Measurements from ENCODE around the gene RPS6KB2. TPM values are rescaled to one million over a fixed set of nuclear protein-coding genes. Genes with fewer than 3 reads are reported as not detected.
A peak's percentile ranks its signal among the peaks of the same experiment; 100 is the strongest.

Gene RPS6KB2
- total RNA-seq, 1 experiment from 2014 or later, result 49.8 TPM

DNA sequence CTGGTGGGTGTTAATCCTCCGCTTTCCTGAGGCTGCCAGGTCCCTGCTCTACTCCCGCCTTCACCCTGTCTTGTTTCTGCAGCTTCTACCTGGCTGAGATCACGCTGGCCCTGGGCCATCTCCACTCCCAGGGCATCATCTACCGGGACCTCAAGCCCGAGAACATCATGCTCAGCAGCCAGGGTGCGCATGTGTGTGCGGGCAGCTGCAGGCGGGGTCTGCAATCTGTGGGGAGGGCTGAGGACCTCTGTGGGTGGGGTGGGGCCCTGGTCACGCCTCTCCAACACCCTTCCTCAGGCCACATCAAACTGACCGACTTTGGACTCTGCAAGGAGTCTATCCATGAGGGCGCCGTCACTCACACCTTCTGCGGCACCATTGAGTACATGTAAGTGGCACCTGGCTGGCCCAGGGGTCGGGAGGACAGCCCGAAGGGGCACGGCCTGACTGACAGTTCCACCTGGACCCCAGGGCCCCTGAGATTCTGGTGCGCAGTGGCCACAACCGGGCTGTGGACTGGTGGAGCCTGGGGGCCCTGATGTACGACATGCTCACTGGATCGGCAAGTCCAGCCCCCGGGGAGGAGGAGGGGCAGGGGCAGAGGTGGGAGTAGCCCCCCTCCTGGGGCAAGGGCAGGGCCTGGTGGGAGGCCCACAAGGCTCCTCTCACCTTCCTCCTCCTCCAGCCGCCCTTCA is 4.5 kb downstream of the RPS6KB2 start:
- Mint-ChIP-seq H3K27ac (ENCODE audit: low read depth, unreplicated experiment) (no peak overlapping the region), H3K4me3 (ENCODE audit: unreplicated experiment) (no peak overlapping the region), H3K9me3 (ENCODE audit: unreplicated experiment) (no peaks in the 10 kb centered on the region), H3K36me3 (ENCODE audit: insufficient read depth, unreplicated experiment) (peaks cover 62% of the 10 kb centered on the region), H3K27me3 (ENCODE audit: insufficient read depth, unreplicated experiment) (no peaks in the 10 kb centered on the region), H3K4me1 (ENCODE audit: insufficient read depth, unreplicated experiment) (no peaks in the 10 kb centered on the region)
- ChIA-PET CTCF (no interaction called here), POLR2A (interaction anchor here (0.6 to 1.7 kb wide), 3 partner anchors 12 to 32 kb away, joined by 3 to 4 read pairs (median 3); partner anchors contain the start of gene PPP1CA)
- intact Hi-C loops (cut with micrococcal nuclease), result no loop called here
- DNase-seq (ENCODE audit: unreplicated experiment), result no peak
- no TSS peak for BruUV-seq (replicated peaks)
- no peak for TF ChIP-seq CTCF (IDR thresholded peaks at IDR 0.05; ENCODE audit: unreplicated experiment)

GRCh38 chr11:67433536-67434394 is 5.5 kb downstream of the RPS6KB2 start:
- ChIA-PET CTCF (no interaction called here), POLR2A (interaction anchor here (0.6 to 1.7 kb wide), 3 partner anchors 13 to 33 kb away, joined by 3 to 4 read pairs (median 3); partner anchors contain the start of gene PPP1CA)
- no peak for TF ChIP-seq CTCF (IDR thresholded peaks at IDR 0.05; ENCODE audit: unreplicated experiment)
- DNase-seq (ENCODE audit: unreplicated experiment), result no peak
- Mint-ChIP-seq H3K4me1 (ENCODE audit: insufficient read depth, unreplicated experiment) (no peaks in the 10 kb centered on the region), H3K4me3 (ENCODE audit: unreplicated experiment) (no peak overlapping the region), H3K27ac (ENCODE audit: low read depth, unreplicated experiment) (no peak overlapping the region), H3K36me3 (ENCODE audit: insufficient read depth, unreplicated experiment) (peaks cover 59% of the 10 kb centered on the region), H3K27me3 (ENCODE audit: insufficient read depth, unreplicated experiment) (no peaks in the 10 kb centered on the region), H3K9me3 (ENCODE audit: unreplicated experiment) (no peaks in the 10 kb centered on the region)
- no TSS peak for BruUV-seq (replicated peaks)
- intact Hi-C loops (cut with micrococcal nuclease), result no loop called here

DNA sequence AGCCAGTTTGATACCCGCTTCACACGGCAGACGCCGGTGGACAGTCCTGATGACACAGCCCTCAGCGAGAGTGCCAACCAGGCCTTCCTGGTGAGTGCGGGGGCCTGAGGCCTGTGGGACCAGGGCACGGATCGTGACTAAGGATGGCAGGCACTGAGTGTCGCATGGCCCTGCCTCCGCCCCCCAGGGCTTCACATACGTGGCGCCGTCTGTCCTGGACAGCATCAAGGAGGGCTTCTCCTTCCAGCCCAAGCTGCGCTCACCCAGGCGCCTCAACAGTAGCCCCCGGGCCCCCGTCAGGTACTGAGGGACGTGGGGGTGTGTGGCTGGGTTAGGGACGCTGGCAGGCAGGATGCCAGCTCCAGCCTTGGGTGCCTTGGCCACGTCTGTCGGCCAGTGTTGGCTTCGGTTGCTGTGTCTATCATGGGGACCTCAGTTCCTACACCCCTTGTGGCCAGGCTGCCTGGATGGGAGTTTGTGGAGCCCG is 6.1 kb downstream of the RPS6KB2 start:
- Mint-ChIP-seq H3K27me3 (ENCODE audit: insufficient read depth, unreplicated experiment) (no peaks in the 10 kb centered on the region), H3K36me3 (ENCODE audit: insufficient read depth, unreplicated experiment) (peaks cover 60% of the 10 kb centered on the region), H3K9me3 (ENCODE audit: unreplicated experiment) (no peaks in the 10 kb centered on the region), H3K27ac (ENCODE audit: low read depth, unreplicated experiment) (no peak overlapping the region), H3K4me3 (ENCODE audit: unreplicated experiment) (no peak overlapping the region), H3K4me1 (ENCODE audit: insufficient read depth, unreplicated experiment) (peaks cover 5% of the 10 kb centered on the region)
- DNase-seq (ENCODE audit: unreplicated experiment), result no peak
- POLR2A ChIA-PET, result no interaction called here
- TF ChIP-seq CTCF (IDR thresholded peaks at IDR 0.05; ENCODE audit: unreplicated experiment), result no peak
- no TSS peak for BruUV-seq (replicated peaks)
- intact Hi-C loops (cut with micrococcal nuclease), result no loop called here
- CTCF ChIA-PET, result no interaction called here

DNA sequence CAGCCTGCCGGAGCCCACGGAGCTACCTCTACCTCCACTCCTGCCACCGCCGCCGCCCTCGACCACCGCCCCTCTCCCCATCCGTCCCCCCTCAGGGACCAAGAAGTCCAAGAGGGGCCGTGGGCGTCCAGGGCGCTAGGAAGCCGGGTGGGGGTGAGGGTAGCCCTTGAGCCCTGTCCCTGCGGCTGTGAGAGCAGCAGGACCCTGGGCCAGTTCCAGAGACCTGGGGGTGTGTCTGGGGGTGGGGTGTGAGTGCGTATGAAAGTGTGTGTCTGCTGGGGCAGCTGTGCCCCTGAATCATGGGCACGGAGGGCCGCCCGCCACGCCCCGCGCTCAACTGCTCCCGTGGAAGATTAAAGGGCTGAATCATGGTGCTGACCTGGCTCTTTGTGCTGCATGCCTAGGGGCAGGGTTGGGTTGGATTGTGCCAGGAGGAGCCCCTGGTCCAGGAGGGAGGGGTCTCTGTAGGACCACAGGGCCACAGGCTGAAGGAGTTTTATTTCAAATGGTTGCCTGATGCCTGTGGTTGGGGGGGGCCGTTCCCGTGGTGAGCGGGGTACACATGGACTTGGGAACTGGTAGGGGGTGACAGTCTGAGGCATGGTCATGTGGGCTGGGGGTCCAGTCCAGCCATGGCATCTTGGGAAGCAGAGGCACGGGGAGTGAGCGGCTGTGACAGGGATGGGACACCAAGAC is 6.9 kb downstream of the RPS6KB2 start:
- no peak for DNase-seq (ENCODE audit: unreplicated experiment)
- intact Hi-C loops (cut with micrococcal nuclease), result no loop called here
- peaks cover 63% of the 10 kb centered on the region for H3K36me3 Mint-ChIP-seq (ENCODE audit: insufficient read depth, unreplicated experiment)
- ChIA-PET CTCF (no interaction called here), POLR2A (no interaction called here)
- no TSS peak for BruUV-seq (replicated peaks)
- H3K27ac Mint-ChIP-seq (ENCODE audit: low read depth, unreplicated experiment), result peak overlapping the region; percentile 23
- H3K4me3 Mint-ChIP-seq (ENCODE audit: unreplicated experiment), result no peak overlapping the region
- peaks cover 8% of the 10 kb centered on the region for H3K4me1 Mint-ChIP-seq (ENCODE audit: insufficient read depth, unreplicated experiment)
- TF ChIP-seq CTCF (IDR thresholded peaks at IDR 0.05; ENCODE audit: unreplicated experiment), result no peak
- H3K9me3 Mint-ChIP-seq (ENCODE audit: unreplicated experiment), result no peaks in the 10 kb centered on the region
- no peaks in the 10 kb centered on the region for H3K27me3 Mint-ChIP-seq (ENCODE audit: insufficient read depth, unreplicated experiment)

Measured in MCF 10A (cell line).